K562 (cell line): Measurements from ENCODE around the gene ZNF616. TPM values are rescaled to one million over a fixed set of nuclear protein-coding genes. Genes with fewer than 3 reads are reported as not detected.

Source experiments
- CBX1 ChIP-seq: sonication (generic); IDR thresholded peaks from 2 replicates; pipeline ENCODE4 v1.6.1; 2016; ENCODE audit warnings: antibody characterized with exemption, low read depth, mild to moderate bottlenecking
- HCFC1 ChIP-seq: IDR thresholded peaks from 2 replicates; pipeline ENCODE4 v1.6.1; 2012; ENCODE audit warnings: low read depth, low read length, improper control_type of control experiment
- HNRNPLL ChIP-seq: fragments of 200-400 bp; formaldehyde crosslinking; IDR thresholded peaks from 2 replicates; pipeline ENCODE4 v1.6.1; 2017; ENCODE audit warnings: low read length, low read depth, mild to moderate bottlenecking; ENCODE audit not compliant: poor library complexity, severe bottlenecking
- HSF4 ChIP-seq: fragments of 250-450 bp; sonication (Bioruptor Pico); IDR thresholded peaks from 2 replicates; pipeline ENCODE4 v2.1.2; 2022; ENCODE audit warnings: mild to moderate bottlenecking, moderate library complexity, borderline replicate concordance
- NFE2 ChIP-seq: IDR thresholded peaks from 2 replicates; pipeline ENCODE4 v1.6.1; 2014; ENCODE audit warnings: antibody characterized with exemption, low read depth
- TGIF2 ChIP-seq: sonication (generic); formaldehyde crosslinking; IDR thresholded peaks from 2 replicates; pipeline ENCODE4 v1.8.1; 2022; ENCODE audit warnings: mild to moderate bottlenecking, missing genetic modification reagents, moderate library complexity
- polyA plus RNA-seq, 8 experiments: library from polyadenylated mRNA; depleted of rRNA in 4 of 8; stranded (reverse) in 5 of 8; unstranded in 3 of 8; fragments of >200 nt; fragmentation: Nextera tagmentation in 2 of 8; fragmentation: Illumina TruSeq in 1 of 8; extraction: Ambion mirVana in 2 of 8; extraction: Trizol in 1 of 8; gene quantifications; 2 replicates each; pipeline versions ENCODE4 v1.2.1 to v1.2.3, GENCODE V29; 2011 to 2014; ENCODE audit warnings: inconsistent platforms in 1 of 8, missing spikeins in 1 of 8
- total RNA-seq, 7 experiments: library from RNA; depleted of rRNA in 6 of 7; stranded (reverse); fragments of >200 nt in 6 of 7; fragmentation: Illumina TruSeq in 2 of 7; extraction: Trizol in 2 of 7; gene quantifications; 2 replicates each; pipeline versions ENCODE4 v1.2.1 to v1.2.3, GENCODE V29; 2011 to 2021; ENCODE audit warnings: low replicate concordance in 1 of 7
- TF ChIP-seq, protein P1 (sequence below), 2 experiments: fragments of 450-650 bp; formaldehyde crosslinking in 1 of 2; IDR thresholded peaks; 2 replicates each; pipeline versions ENCODE4 v1.4.0 to v1.6.1; 2014 to 2020; ENCODE audit warnings: mild to moderate bottlenecking in 2 of 2, borderline replicate concordance in 1 of 2, low read depth in 1 of 2
- TF ChIP-seq, protein P2 (sequence below): fragments of 200-800 bp; sonication (Bioruptor generic); IDR thresholded peaks from 2 replicates; pipeline ENCODE4 v1.6.1; 2017; ENCODE audit warnings: missing genetic modification characterization, missing compliant biosample characterization

Gene ZNF616
- total and polyA plus RNA-seq, 9 of the 15 experiments (the other 6 are each of a cell fraction or from before 2014, with no cell fraction given) = 3.4 to 13.0 (median 6.7) TPM

GRCh38 chr19:52102782-52103181, 37.0 kb downstream of the ZNF616 start (continued):
- TF ChIP-seq, protein P1, sequence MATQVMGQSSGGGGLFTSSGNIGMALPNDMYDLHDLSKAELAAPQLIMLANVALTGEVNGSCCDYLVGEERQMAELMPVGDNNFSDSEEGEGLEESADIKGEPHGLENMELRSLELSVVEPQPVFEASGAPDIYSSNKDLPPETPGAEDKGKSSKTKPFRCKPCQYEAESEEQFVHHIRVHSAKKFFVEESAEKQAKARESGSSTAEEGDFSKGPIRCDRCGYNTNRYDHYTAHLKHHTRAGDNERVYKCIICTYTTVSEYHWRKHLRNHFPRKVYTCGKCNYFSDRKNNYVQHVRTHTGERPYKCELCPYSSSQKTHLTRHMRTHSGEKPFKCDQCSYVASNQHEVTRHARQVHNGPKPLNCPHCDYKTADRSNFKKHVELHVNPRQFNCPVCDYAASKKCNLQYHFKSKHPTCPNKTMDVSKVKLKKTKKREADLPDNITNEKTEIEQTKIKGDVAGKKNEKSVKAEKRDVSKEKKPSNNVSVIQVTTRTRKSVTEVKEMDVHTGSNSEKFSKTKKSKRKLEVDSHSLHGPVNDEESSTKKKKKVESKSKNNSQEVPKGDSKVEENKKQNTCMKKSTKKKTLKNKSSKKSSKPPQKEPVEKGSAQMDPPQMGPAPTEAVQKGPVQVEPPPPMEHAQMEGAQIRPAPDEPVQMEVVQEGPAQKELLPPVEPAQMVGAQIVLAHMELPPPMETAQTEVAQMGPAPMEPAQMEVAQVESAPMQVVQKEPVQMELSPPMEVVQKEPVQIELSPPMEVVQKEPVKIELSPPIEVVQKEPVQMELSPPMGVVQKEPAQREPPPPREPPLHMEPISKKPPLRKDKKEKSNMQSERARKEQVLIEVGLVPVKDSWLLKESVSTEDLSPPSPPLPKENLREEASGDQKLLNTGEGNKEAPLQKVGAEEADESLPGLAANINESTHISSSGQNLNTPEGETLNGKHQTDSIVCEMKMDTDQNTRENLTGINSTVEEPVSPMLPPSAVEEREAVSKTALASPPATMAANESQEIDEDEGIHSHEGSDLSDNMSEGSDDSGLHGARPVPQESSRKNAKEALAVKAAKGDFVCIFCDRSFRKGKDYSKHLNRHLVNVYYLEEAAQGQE (IDR thresholded peaks at IDR 0.05; ENCODE audit: borderline replicate concordance) = no peak
- TF ChIP-seq, protein P1 (CRISPR knock-in tag; IDR thresholded peaks at IDR 0.05; ENCODE audit: low read depth) = no peak
- no peak for TF ChIP-seq HSF4 (CRISPR knock-in tag)
- no peak for TF ChIP-seq HNRNPLL
- TF ChIP-seq NFE2 = no peak
- TF ChIP-seq, protein P2, sequence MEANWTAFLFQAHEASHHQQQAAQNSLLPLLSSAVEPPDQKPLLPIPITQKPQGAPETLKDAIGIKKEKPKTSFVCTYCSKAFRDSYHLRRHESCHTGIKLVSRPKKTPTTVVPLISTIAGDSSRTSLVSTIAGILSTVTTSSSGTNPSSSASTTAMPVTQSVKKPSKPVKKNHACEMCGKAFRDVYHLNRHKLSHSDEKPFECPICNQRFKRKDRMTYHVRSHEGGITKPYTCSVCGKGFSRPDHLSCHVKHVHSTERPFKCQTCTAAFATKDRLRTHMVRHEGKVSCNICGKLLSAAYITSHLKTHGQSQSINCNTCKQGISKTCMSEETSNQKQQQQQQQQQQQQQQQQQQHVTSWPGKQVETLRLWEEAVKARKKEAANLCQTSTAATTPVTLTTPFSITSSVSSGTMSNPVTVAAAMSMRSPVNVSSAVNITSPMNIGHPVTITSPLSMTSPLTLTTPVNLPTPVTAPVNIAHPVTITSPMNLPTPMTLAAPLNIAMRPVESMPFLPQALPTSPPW (CRISPR knock-in tag) = no peak
- no peak for TF ChIP-seq TGIF2
- TF ChIP-seq HCFC1 = no peak
- TF ChIP-seq CBX1 = no peak
